AG09309 (cell line): ENCODE results near the gene LRRC45.

Source experiments
- DNase-seq: peaks from one replicate; pipeline ENCODE4 v3.0.0-alpha.2; 2010; ENCODE audit warnings: low read depth
- H3K4me3 ChIP-seq: 2 replicates; pipeline ENCODE4 v1.5.1; 2011; ENCODE audit warnings: mild to moderate bottlenecking, low read depth, low read length, moderate library complexity; ENCODE audit not compliant: control insufficient read depth
- TF ChIP-seq, protein P1 (sequence below): IDR thresholded peaks from 2 replicates; pipeline ENCODE4 v1.5.1; 2011; ENCODE audit warnings: mild to moderate bottlenecking, low read depth, low read length, inconsistent platforms; ENCODE audit not compliant: insufficient read depth, control insufficient read depth; ENCODE audit errors: missing control alignments

Gene LRRC45

GRCh38 chr17:82019690-82020571 lies 3.2 kb upstream of the LRRC45 start:
- no peak overlapping the region for H3K4me3 ChIP-seq
- TF ChIP-seq, protein P1, sequence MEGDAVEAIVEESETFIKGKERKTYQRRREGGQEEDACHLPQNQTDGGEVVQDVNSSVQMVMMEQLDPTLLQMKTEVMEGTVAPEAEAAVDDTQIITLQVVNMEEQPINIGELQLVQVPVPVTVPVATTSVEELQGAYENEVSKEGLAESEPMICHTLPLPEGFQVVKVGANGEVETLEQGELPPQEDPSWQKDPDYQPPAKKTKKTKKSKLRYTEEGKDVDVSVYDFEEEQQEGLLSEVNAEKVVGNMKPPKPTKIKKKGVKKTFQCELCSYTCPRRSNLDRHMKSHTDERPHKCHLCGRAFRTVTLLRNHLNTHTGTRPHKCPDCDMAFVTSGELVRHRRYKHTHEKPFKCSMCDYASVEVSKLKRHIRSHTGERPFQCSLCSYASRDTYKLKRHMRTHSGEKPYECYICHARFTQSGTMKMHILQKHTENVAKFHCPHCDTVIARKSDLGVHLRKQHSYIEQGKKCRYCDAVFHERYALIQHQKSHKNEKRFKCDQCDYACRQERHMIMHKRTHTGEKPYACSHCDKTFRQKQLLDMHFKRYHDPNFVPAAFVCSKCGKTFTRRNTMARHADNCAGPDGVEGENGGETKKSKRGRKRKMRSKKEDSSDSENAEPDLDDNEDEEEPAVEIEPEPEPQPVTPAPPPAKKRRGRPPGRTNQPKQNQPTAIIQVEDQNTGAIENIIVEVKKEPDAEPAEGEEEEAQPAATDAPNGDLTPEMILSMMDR: peak; percentile 79
- DNase-seq: no peak

DNA sequence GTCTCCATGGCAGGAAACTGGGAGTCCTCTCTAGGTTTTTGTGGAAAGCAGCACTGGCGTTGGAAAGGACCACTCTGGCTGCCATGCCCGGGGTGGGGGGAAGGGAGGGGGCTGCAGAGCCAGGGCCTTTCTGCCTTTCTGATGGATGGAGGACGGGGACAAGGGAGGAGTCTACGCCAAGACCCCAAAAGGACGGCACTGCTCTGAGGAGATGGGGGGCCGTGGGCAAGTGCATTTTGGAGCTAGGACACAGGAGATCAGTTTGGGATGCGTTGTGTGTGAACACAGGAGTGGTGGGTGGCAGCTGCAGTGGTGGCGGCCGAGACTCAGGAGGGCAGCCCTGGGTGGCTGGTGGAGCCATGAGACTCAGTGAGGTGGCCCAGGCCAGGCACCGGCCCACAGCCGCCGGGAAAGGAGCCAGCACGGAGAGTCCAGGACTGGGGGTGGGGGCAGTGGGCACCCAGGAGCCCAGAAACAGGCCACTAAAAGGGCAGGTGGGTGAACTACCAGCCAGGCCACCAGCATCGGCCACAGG lies 2.5 kb upstream of the LRRC45 start:
- no peak for DNase-seq
- TF ChIP-seq, protein P1: no peak

GRCh38 chr17:82021107-82021899 lies 1.8 kb upstream of the LRRC45 start:
- peak overlapping the region; percentile 77 for H3K4me3 ChIP-seq
- DNase-seq: peak; percentile 42
- TF ChIP-seq, protein P1: peak; percentile 89

More for the DNA sequence above, 2.5 kb upstream of the LRRC45 start:
- H3K4me3 ChIP-seq: no peak overlapping the region

GRCh38 chr17:82021900-82022309 lies 1.2 kb upstream of the LRRC45 start:
- TF ChIP-seq, protein P1: no peak
- H3K4me3 ChIP-seq: peak overlapping the region; percentile 77
- DNase-seq: no peak

GRCh38 chr17:82022310-82022980 lies 660 bp upstream of the LRRC45 start, which contains the start of gene CENPX:
Gene CENPX (minus strand): TSS chr17:82022878. CDS start chr17:82022861, 17 bp downstream.
- TF ChIP-seq, protein P1: no peak

More at GRCh38 chr17:82022310-82022980, 660 bp upstream of the LRRC45 start, which contains the start of gene CENPX:
- DNase-seq: no peak
- H3K4me3 ChIP-seq: peak within 1 kb of the TSS; percentile 77
